GM18505 (cell line): Measurements from ENCODE around the gene NUBP1.
"Not testable (repeated sequence)": the region's sequence is repeated elsewhere in the genome, so short reads cannot be mapped to it uniquely, and the experiment has no call there.

Source experiments
- ATAC-seq: cut with Tn5 transposase; IDR thresholded peaks from one replicate; pipeline ENCODE4 v1.9.1; 2021; ENCODE audit not compliant: unreplicated experiment
- POLR2A ChIP-seq: IDR thresholded peaks from 4 replicates; pipeline ENCODE4 v1.6.1; 2011; ENCODE audit warnings: borderline replicate concordance; ENCODE audit not compliant: insufficient read depth, insufficient read length; ENCODE audit errors: extremely low read depth

The NUBP1 gene

GRCh38 chr16:10761373-10761772, 17.7 kb downstream of the NUBP1 start:
- TF ChIP-seq POLR2A: no peak
- ATAC-seq: no peak

DNA sequence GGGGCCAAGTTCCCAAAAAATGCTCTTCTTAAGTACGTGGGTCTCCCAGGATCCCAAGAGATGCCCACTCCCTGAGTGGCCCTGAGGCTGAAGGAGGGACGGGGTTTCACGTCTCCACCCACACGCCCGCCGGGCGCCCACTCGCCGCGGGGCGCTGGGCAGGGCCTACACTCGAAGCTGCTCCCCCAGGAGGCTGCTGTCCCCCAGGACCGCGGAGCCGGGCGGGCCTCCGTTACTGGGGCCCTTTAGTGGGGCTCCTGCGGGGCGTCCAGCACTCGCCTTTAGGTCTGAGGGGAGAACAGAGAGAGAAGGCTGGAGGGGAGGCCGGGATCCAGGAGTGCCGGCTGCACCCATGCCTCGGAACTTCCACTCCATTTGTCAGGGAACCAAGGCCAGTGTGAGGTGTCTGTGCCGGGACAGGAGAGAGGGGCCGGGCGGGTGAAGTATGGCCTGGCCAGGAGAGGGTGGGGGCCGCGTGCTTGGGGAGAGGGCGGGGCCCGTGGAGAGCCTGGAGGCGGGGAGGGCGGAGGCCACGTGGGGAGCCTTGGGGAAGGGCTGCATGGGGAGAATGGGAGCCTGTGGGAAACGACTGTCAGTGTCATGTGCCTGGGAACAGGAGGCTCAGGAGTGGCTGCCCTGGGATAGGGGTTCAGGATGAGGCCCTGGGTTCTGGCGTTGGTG, 18.8 kb downstream of the NUBP1 start:
- TF ChIP-seq POLR2A: no peak
- no peak for ATAC-seq

DNA sequence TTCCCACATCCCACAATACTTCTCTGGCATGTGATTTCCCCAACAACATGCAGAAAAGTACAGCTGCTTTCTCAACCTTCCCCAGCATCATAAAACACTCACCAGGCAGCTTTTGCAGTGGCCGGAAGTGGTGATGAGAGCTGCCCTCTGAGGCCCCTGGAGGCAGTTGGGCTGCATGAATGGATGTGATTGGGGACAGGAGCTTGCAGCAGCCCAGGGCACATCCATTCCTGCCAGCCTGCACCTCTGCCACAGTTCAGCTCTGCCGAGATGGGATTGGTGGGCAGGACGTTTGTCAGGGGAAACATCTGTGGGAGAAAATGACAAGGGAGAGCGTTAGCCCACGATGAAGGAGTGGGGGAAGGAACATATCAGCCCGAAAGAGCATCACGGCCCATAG, 19.8 kb downstream of the NUBP1 start:
- no peak for ATAC-seq
- TF ChIP-seq POLR2A: no peak

- TF ChIP-seq POLR2A: no peak
- ATAC-seq: no peak
Observed at GRCh38 chr16:10765772-10766171, 22.1 kb downstream of the NUBP1 start.

- no peak for TF ChIP-seq POLR2A
- no peak for ATAC-seq
Observed at GRCh38 chr16:10767127-10767526, 23.5 kb downstream of the NUBP1 start.

GRCh38 chr16:10769381-10769780, 25.7 kb downstream of the NUBP1 start:
- TF ChIP-seq POLR2A: no peak

GRCh38 chr16:10770907-10771306, 27.3 kb downstream of the NUBP1 start:
- no peak for TF ChIP-seq POLR2A
- ATAC-seq: no peak

More at GRCh38 chr16:10769381-10769780, 25.7 kb downstream of the NUBP1 start:
- ATAC-seq: no peak

DNA sequence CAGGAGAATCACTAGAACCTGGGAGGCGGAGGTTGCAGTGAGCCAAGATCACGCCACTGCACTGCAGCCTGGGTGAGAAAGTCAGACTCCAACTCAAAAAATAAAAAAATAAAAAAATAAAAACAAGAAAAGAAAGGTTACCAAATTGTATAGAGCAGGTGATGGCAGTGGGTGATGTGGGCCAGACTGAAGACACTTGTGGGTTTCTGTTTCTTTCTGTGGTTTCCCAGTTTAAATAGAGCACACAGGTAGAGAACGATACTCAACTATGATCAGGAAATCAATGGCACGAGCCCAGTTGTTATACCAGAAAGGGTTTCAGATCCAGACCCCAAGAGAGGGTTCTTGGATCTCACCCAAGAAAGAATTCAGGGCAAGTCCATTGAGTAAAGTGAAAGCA, 32.6 kb downstream of the NUBP1 start:
- TF ChIP-seq POLR2A: no peak
- peak; percentile 78 for ATAC-seq

- not testable (repeated sequence) for ATAC-seq
Observed at GRCh38 chr16:10776923-10777322, 33.3 kb downstream of the NUBP1 start.

- no peak for ATAC-seq
- no peak for TF ChIP-seq POLR2A
Observed at GRCh38 chr16:10777356-10777755, 33.7 kb downstream of the NUBP1 start.

DNA sequence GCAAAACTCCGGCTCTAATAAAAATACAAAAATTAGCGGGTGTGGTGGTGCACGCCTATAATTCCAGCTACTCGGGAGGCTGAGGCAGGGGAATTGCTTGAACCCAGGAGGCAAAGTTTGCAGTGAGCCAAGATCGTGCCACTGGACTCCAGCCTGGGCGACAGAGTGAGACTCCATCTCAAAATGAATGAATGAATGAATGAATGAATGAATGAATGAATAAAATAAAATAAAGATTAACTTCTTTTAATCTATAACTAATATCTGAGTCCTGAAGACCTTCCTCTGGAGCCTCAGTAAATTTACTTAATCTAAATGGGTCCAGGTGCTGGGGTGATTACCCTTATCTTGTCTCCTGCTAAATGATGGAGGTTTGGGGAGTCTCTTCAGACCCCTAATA, 36.3 kb downstream of the NUBP1 start:
- not testable (repeated sequence) for ATAC-seq

DNA sequence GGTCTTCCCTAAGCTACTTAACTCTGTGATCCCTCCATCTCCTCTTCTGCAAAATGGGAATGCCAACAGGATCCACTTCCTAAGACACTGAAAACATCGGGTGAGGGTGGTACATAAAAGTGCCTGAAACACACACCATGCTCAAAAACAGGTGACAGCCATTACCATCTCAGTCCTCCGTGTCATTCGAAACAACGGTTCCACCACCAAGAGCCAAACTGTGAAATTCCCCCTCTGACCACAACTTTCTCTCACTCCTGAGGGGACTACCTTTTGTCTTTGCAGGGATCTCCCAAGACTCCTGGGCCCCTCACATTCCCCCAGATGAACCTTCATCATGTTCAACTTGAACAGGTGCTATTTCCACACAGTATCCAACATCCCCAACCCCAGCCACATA, 37.0 kb downstream of the NUBP1 start:
- ATAC-seq: no peak
- no peak for TF ChIP-seq POLR2A

DNA sequence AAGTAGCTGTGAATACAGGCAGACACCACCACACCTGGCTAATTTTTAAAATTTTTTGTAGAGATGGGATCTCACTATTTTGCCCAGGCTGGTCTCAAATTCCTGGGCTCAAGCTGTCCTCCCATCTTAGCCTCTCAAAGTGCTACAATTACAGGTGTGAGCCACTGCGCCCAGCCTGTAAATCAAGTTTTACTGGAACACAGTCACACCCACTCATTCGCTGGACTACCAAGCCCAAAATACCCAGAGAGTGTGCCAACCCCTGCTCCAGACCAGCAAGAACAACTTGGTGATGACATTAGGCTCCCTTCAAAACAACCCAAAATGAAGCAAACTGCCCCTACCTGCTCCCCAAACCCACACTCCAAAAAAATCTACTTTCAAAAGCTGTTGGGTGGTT, 39.0 kb downstream of the NUBP1 start:
- TF ChIP-seq POLR2A: no peak
- ATAC-seq: no peak

- no peak for TF ChIP-seq POLR2A
- no peak for ATAC-seq
Observed at GRCh38 chr16:10787304-10787703, 43.7 kb downstream of the NUBP1 start.

DNA sequence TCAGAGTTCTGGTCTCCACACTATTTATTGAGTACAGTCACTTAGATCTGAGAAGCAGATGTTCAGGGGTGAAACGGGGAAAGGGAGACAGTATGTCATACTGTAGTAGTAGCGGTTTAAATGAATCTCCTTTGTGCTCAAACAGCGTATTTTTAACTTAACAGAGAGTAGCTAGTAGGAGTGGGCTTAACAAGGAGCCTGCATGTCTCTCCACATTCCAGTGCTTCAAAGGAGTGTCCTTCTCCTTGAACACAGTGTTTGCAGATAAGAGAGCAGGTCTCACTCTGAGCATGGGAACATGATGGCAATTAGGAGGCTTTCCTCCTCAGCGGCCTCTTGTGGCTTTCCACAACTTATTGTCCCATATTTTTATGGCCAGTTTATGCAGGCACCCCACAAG, 45.0 kb downstream of the NUBP1 start:
- not testable (repeated sequence) for ATAC-seq

GRCh38 chr16:10791048-10791447, 47.4 kb downstream of the NUBP1 start:
- ATAC-seq: no peak
- TF ChIP-seq POLR2A: no peak

- TF ChIP-seq POLR2A: no peak
- no peak for ATAC-seq
Observed at GRCh38 chr16:10799736-10800135, 56.1 kb downstream of the NUBP1 start.
